LoVo (cell line): Measurements from ENCODE around the gene DRC7.
A peak's percentile ranks its signal among the peaks of the same experiment; 100 is the strongest.

Experiments used
- DNase-seq: peaks from one replicate; pipeline ENCODE4 v3.0.0-alpha.2; 2016; ENCODE audit warnings: low spot score

The DRC7 gene

GRCh38 chr16:57694725-57695679 is at the start of gene DRC7:
TSS of gene DRC7 (plus strand) at chr16:57694806. CDS start at chr16:57697950, 3,144 bp downstream.
- no peak for DNase-seq

- DNase-seq = no peak
These were observed 49.4 kb upstream of the DRC7 start for GRCh38 chr16:57645169-57645568.

GRCh38 chr16:57645691-57646387 is 48.8 kb upstream of the DRC7 start:
- DNase-seq = no peak

- no peak for DNase-seq
These were observed 48.1 kb upstream of the DRC7 start for GRCh38 chr16:57646388-57647039.

GRCh38 chr16:57647136-57647875 is 47.3 kb upstream of the DRC7 start:
- no peak for DNase-seq

GRCh38 chr16:57648125-57648524 is 46.5 kb upstream of the DRC7 start:
- DNase-seq = no peak

- peak; percentile 80 for DNase-seq
These were observed 45.8 kb upstream of the DRC7 start for GRCh38 chr16:57648581-57649442.

- DNase-seq = no peak
These were observed 45.2 kb upstream of the DRC7 start for GRCh38 chr16:57649443-57649751.

- no peak for DNase-seq
These were observed 44.8 kb upstream of the DRC7 start for GRCh38 chr16:57649846-57650245.

- no peak for DNase-seq
These were observed 43.0 kb upstream of the DRC7 start for GRCh38 chr16:57651344-57652333.

- no peak for DNase-seq
These were observed 41.7 kb upstream of the DRC7 start for GRCh38 chr16:57652695-57653471.

GRCh38 chr16:57653936-57654335 is 40.7 kb upstream of the DRC7 start:
- DNase-seq = no peak

GRCh38 chr16:57656342-57656955 is 38.2 kb upstream of the DRC7 start:
- no peak for DNase-seq

- no peak for DNase-seq
These were observed 37.4 kb upstream of the DRC7 start for GRCh38 chr16:57657228-57657627.

- no peak for DNase-seq
These were observed 36.3 kb upstream of the DRC7 start for GRCh38 chr16:57658130-57658877.

- DNase-seq = no peak
These were observed 35.5 kb upstream of the DRC7 start for GRCh38 chr16:57658878-57659674.
